Activated effector memory CD4-positive, alpha-beta T cell treated with Interleukin-2 at 50 U/mL for 16 hours (primary cell): ENCODE measurements around the gene CRLF3.
"Not testable (repeated sequence)": the region's sequence is repeated elsewhere in the genome, so short reads cannot be mapped to it uniquely, and the experiment has no call there.

Experiments
- DNase-seq: peaks from one replicate; pipeline ENCODE4 v3.0.0-alpha.2; 2020

CRLF3 gene

GRCh38 chr17:30735206-30735605, 89.3 kb downstream of the CRLF3 start:
- not testable (repeated sequence) for DNase-seq

- not testable (repeated sequence) for DNase-seq
Measured at GRCh38 chr17:30734153-30734552, 90.3 kb downstream of the CRLF3 start.
